ENCODE data around the gene SFT2D1. TPM values are rescaled to one million over a fixed set of nuclear protein-coding genes. Genes with fewer than 3 reads are reported as not detected.
A peak's percentile ranks its signal among the peaks of the same experiment; 100 is the strongest.
"Not testable (repeated sequence)": the region's sequence is repeated elsewhere in the genome, so short reads cannot be mapped to it uniquely, and the experiment has no call there.

Gene SFT2D1
- total RNA-seq (2014; rRNA removed) = 46.8 and 58.4 TPM in 2 replicates
- polyA plus RNA-seq (2012) = 36.1 TPM

- peak; percentile 66 for DNase-seq (ENCODE audit: low read depth)
Measured at GRCh38 chr6:166342349-166343149, at the start of gene SFT2D1. SFT2D1 (minus strand) TSS chr6:166342545; CDS start chr6:166342481, 64 bp downstream.

- no peak for DNase-seq (ENCODE audit: low read depth)
Measured at GRCh38 chr6:166389119-166389518, 46.8 kb upstream of the SFT2D1 start.

GRCh38 chr6:166388290-166389004, 46.1 kb upstream of the SFT2D1 start:
- DNase-seq (ENCODE audit: low read depth) = no peak

- DNase-seq (ENCODE audit: low read depth) = no peak
Measured at GRCh38 chr6:166387642-166388289, 45.4 kb upstream of the SFT2D1 start.

- DNase-seq (ENCODE audit: low read depth) = not testable (repeated sequence)
Measured at GRCh38 chr6:166387098-166387497, 44.8 kb upstream of the SFT2D1 start.

GRCh38 chr6:166386111-166386510, 43.8 kb upstream of the SFT2D1 start:
- no peak for DNase-seq (ENCODE audit: low read depth)

GRCh38 chr6:166383802-166384363, 41.5 kb upstream of the SFT2D1 start:
- DNase-seq (ENCODE audit: low read depth) = not testable (repeated sequence)

GRCh38 chr6:166382933-166383801, 40.8 kb upstream of the SFT2D1 start, which contains the start of gene MPC1:
MPC1 (minus strand) TSS chr6:166382940; CDS start chr6:166382876, 64 bp downstream.
- peak; percentile 92 for DNase-seq (ENCODE audit: low read depth)

- DNase-seq (ENCODE audit: low read depth) = no peak
Measured at GRCh38 chr6:166382500-166382932, 40.2 kb upstream of the SFT2D1 start.

- peak; percentile 39 for DNase-seq (ENCODE audit: low read depth)
Measured at GRCh38 chr6:166381733-166382499, 39.6 kb upstream of the SFT2D1 start.

GRCh38 chr6:166381381-166381732, 39.0 kb upstream of the SFT2D1 start:
- no peak for DNase-seq (ENCODE audit: low read depth)

GRCh38 chr6:166379800-166380199, 37.5 kb upstream of the SFT2D1 start:
- no peak for DNase-seq (ENCODE audit: low read depth)

- no peak for DNase-seq (ENCODE audit: low read depth)
Measured at GRCh38 chr6:166379103-166379586, 36.8 kb upstream of the SFT2D1 start.

- DNase-seq (ENCODE audit: low read depth) = no peak
Measured at GRCh38 chr6:166377721-166378120, 35.4 kb upstream of the SFT2D1 start.

GRCh38 chr6:166375013-166375412, 32.7 kb upstream of the SFT2D1 start:
- no peak for DNase-seq (ENCODE audit: low read depth)

GRCh38 chr6:166370489-166370888, 28.1 kb upstream of the SFT2D1 start:
- DNase-seq (ENCODE audit: low read depth) = no peak

- DNase-seq (ENCODE audit: low read depth) = no peak
Measured at GRCh38 chr6:166369782-166370181, 27.4 kb upstream of the SFT2D1 start.

- no peak for DNase-seq (ENCODE audit: low read depth)
Measured at GRCh38 chr6:166366921-166367320, 24.6 kb upstream of the SFT2D1 start.

- no peak for DNase-seq (ENCODE audit: low read depth)
Measured at GRCh38 chr6:166365806-166366205, 23.5 kb upstream of the SFT2D1 start.

- DNase-seq (ENCODE audit: low read depth) = peak; percentile 81
Measured at GRCh38 chr6:166365221-166365620, 22.9 kb upstream of the SFT2D1 start.
